HG03064 (cell line): Measurements from ENCODE around the gene C11orf16.
"Not testable (repeated sequence)": the region's sequence is repeated elsewhere in the genome, so short reads cannot be mapped to it uniquely, and the experiment has no call there.

Experiments
- ATAC-seq: cut with Tn5 transposase; IDR thresholded peaks from one replicate; pipeline ENCODE4 v1.9.1; 2021; ENCODE audit warnings: low read depth; ENCODE audit not compliant: unreplicated experiment

C11orf16 gene

DNA sequence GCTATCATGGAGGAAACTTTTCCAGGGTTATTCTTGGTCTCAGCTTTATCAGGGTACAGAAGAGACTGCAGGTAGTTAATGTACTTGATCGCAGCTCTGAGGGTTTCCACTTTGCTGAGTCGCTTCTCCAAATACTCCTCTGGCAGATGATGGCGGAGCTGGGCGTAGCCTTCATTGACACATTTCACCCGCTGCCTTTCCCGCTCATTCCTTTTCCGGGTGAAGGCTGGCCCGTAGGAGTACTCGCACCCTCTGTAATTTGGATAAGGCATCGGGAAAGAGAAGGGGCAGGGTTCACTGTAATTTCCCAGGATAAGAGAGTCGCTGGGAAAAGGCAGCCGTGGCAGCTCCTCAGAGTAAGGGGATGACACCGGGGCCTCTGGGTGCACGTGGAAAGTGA, 4.9 kb upstream of the C11orf16 start:
- ATAC-seq: no peak

GRCh38 chr11:8937159-8937558, 4.4 kb upstream of the C11orf16 start:
- ATAC-seq: no peak

- ATAC-seq: not testable (repeated sequence)
Measured at GRCh38 chr11:8935789-8936188, 3.0 kb upstream of the C11orf16 start.

DNA sequence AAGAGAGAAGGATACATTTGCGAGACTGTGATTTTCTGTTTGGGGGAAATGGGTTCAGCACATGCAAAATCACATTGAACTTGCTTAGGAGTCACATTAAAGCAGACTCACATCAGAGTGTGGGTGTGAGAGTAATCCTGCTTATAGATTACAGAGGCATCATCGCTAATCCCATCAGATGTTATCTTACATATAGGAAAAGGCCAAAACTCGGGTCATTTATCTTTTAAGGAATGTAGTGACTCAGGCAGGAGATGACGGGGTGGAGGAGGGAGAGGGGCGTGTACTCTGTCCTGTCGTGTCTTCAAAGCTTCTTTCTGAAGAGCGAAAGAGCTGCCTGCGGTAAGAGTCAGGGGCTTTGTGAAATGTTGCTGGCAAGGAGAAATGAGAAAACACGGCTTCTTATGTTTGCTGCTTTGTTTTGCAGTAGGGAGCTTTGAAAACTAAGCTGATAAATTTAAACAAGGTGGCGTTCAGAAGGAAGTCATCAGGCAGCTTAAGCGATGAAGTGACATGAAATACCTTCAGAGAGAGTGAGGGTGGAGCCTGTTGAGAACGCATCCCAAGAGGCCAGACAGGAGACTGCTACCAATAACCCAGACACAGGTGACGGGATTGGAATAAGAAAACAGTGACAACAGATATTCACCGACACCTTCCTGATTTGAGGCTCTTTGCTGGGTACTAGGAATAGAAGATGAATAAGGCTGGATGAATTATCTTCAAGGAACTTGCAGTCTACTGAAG, 2.2 kb upstream of the C11orf16 start:
- ATAC-seq: no peak

GRCh38 chr11:8933931-8934330, 1.2 kb upstream of the C11orf16 start:
- no peak for ATAC-seq

DNA sequence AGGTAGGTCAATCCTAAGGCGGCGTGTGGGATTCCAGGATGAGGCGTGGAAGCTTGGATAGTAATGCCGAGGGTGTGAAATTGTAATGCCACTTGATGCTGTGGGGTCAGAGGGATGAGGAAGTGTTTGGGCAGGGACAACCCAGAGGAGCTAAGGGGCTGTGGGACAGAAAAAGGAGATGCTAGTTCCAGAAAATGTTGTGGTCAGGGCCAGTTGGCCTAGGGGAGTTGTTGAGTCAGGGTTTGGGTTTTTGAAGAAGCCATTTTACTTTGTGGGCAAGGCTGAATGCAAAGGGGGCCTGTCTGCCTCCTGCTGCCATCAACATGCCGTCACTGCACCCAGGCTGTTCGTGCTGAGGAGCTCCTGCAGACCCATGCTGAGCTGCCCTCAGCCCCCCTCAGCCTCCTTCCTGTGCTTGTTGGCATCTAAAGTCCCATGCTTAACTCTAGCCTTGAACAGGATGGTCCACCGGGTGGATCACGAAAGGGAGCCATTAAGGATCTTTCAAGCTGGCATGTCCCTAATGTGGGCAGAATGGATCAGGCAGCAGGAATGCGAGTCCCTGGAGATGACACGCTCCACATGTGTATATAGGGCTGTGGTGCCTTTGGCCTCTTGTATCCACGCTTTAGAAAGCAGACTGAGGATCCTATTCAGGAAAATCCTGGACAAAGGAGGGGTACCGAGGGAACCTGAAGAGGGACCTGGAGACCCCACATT, 2.1 kb downstream of the C11orf16 start:
- ATAC-seq: no peak

GRCh38 chr11:8928981-8929615, 3.6 kb downstream of the C11orf16 start:
- no peak for ATAC-seq

- no peak for ATAC-seq
Measured at GRCh38 chr11:8928205-8928604, 4.5 kb downstream of the C11orf16 start.

DNA sequence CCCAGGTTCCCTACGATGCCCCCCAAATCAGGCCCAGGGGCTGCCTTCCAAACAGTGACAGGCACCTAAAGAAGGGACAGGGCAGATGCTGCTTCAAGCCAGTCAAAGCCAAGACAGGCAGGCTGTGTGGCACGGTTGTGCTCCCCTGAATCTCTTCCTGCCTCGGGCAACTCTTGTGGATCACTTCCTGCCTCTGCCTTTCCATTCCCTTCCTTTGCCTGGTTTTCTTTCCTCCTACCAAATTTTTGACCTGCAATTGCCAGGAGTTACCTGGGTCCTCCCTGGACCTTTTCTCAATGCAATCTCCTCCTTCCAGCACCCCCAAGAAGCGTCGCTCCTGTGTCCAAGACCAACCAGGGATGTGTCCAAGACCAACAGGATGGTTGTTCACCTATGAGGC, 5.5 kb downstream of the C11orf16 start:
- no peak for ATAC-seq

DNA sequence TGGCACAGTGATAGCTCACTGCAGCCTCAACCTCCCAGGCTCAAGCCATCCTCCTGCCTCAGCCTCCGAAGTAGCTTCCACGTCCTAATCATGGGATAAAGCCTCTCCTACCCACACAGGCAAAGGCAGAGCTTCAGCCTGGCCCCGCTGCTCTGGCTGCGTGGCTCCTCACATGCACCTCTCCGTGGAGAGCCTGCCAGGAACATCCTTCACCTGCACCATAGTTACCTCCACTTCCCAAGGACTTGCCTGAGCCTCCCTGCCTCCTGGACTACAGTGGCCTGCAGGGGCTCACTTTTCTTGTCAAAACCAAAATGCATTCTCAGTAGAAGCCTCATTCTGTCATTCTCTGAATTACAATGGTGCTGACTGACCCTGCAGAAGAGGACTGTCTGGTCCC, 6.5 kb downstream of the C11orf16 start:
- ATAC-seq: no peak

DNA sequence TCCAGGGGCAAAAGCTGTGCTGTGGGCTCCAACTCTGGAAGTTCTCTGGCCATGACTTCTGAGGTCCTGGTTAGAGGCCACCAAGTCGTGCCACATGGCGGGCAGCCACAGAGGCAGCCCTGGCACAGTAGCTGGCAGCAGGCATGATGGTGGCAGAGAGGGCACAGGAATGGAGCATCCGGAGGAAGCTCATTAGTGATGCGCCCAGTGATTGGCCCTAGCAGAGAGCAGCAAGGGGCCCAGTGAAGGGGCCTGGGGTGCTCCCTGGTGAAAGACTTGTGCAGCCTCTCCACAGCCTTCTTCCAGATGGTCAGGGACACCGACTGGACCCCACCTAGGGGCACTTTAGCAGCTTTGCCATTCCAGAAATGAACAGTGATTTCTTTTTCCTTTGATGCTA, 7.0 kb downstream of the C11orf16 start:
- ATAC-seq: no peak

- ATAC-seq: no peak
Measured at GRCh38 chr11:8922691-8923090, 10.1 kb downstream of the C11orf16 start.

DNA sequence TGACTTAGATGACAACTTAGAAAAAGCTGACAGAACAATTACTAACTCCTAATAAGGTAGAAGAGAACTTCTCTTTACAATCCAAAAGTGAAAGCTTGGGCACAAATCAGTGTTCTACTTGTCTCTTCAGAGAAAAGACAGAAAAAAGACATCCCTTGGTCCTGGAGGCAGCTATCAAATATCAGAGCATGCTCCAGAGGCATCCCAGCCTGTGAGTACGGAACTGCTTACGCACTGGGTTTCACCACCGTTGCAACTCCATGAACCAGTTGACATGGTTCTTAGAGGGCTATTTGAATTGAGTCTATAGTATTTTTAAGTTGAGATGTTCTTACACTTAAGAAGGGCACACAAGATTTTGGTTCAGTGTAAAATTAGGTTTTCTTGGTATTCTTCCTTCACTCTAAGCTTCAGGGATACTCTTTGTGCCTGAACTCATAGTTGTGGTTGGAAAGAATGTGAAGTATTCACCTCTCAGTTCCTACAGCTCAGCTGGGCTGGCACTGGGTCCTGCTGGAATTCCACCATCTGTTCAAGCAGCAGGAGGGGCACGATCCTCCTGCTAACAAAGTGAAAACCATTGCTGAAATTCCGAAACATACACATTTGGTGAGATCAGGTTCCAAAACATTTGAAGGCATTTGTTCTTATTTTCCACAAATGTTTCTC, 15.5 kb downstream of the C11orf16 start:
- no peak for ATAC-seq

DNA sequence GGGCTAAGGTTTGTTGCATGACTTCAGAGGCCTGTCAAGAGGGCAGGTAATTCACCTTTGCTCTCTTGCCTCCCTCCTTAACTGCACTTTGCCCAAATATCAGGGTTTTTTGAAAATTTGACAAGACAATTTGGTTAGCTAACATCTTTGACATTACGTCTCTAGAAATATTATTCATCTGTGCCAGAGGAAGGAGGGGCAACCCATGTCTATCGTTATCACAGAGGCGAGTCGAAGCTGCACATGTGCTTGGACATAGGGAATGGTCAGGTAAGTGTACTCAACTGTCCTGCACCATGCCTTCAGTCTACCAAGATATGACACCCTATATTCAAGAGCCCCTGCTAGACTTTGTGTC, 18.1 kb downstream of the C11orf16 start:
- ATAC-seq: no peak

DNA sequence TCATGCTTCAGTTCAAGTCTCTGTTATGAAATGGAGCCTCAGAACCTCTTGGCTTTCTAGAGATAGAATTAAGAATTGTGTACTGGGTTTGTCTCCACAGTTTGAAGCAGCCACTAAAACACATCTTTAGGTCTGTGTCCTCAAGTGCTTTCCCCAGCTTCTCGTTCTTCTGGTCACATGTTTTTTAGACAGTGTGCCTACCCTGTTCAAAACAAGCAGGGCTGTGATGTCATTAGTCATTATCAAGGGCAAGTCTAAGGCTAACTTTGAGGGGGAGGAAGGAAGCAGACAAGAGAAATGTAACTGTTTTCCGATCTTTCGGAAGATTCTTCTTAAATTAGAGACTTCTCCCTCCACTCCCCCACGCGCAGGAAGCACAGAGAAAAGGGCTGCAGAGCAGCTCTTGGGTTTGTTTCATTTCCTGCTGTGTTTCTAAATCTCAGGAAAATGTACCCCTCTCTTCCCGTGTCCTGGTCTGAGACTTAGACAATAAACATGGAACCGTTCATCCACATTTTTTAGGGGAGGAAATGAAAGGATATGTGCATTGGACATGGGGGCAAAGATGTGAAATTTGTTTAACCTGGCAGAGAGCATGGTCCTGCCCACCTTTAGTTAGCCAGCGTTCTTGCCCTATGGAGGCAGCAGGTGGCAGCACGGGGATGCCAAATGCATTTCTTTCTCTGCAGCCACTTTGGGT, 18.6 kb downstream of the C11orf16 start:
- no peak for ATAC-seq

DNA sequence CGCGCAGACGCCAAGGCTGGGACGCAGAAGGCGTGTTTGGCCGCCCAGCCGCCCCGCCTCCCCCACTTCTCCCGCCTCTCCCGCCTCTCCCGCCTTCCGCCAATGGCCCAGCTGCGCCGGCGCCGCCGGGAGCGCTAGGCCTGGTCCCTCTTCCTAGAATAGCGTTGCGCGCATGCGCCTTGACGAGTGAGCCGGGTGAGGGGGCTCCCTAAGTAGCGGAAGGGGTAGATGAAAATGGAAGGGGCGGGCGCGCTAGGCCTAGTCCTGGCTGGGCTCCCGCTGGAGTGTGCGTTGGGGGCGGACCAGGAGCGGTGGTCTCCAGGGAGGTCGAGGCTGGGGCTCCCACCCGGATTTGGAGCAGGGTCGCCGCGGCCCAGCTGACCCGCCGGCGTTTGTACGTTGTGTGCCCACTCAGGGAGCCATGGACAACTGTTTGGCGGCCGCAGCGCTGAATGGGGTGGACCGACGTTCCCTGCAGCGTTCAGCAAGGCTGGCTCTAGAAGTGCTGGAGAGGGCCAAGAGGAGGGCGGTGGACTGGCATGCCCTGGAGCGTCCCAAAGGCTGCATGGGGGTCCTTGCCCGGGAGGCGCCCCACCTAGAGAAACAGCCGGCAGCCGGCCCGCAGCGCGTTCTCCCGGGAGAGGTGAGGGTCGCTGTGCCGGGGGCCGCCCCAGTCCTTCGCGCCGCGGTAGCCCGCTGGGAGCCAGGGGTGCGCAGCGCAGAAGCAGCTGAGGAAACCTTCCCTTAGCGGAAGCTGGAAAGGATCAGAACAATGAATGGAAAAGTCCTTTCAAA, 21.5 kb downstream of the C11orf16 start, which contains the start of gene AKIP1:
TSS of gene AKIP1 (plus strand) at position 161 of the 795 bp plus-strand sequence. CDS start at position 422, 261 bp downstream.
- no peak for ATAC-seq

- no peak for ATAC-seq
Measured at GRCh38 chr11:8910649-8911026, 22.1 kb downstream of the C11orf16 start.

DNA sequence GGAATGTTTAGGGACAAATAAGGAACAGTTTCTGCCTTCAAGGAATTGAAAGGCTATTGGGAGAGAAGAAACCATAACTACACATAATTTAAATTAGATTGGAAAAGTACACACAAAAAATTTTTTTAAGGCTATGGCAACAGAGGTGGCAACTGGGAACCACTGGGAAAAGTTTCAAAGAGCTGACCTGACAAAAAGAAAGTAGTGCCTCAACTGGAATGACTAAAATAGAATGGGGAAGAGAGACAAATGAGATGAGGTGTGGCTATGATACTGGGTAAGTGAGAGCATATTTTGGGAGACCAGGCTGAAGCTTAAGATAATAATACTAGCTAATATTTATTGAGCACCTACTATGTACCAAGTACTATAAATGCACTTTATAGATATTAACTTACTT, 24.6 kb downstream of the C11orf16 start:
- ATAC-seq: no peak

GRCh38 chr11:8907116-8907515, 25.6 kb downstream of the C11orf16 start:
- no peak for ATAC-seq
